SK-N-SH (cell line): ENCODE data around the gene QSOX1. TPM values are rescaled to one million over a fixed set of nuclear protein-coding genes. Genes with fewer than 3 reads are reported as not detected.

Source experiments
- CTCF ChIA-PET: fragments of 300-600, 350-600 bp; formaldehyde crosslinking; extraction: SDS; loops from one replicate; lab custom pipeline; 2021; lab: Yijun Ruan, JAX
- POLR2A ChIA-PET: fragments of 350-600 bp; sonication (Branson Sonifier 250); formaldehyde crosslinking; extraction: SDS; loops from one replicate; lab custom pipeline; 2020; ENCODE audit warnings: antibody characterized with exemption, inconsistent platforms; lab: Yijun Ruan, JAX
- DNase-seq: peaks from one replicate; pipeline ENCODE4 v3.0.0; 2012
- H2AFZ ChIP-seq: fragments of 200-600 bp; sonication (generic); 2 replicates; pipeline ENCODE4 v1.8.1; 2016; ENCODE audit warnings: antibody characterized with exemption, mild to moderate bottlenecking, low read depth
- H3F3A ChIP-seq: fragments of 200-600 bp; sonication (generic); replicated peaks from 2 replicates; pipeline ENCODE3; 2016; ENCODE audit warnings: antibody characterized with exemption, mild to moderate bottlenecking; ENCODE audit not compliant: insufficient read depth
- H3K27ac ChIP-seq, 2 experiments: fragments of 200-500 bp in 1 of 2; fragments of 200-600 bp in 1 of 2; sonication (Bioruptor generic) in 1 of 2; sonication (generic), shearing (Covaris generic) in 1 of 2; 2 replicates each; pipeline versions ENCODE4 v1.5.1 to v1.6.1; 2014 to 2016; ENCODE audit warnings: low read depth in 2 of 2, inconsistent platforms in 1 of 2, low read length in 1 of 2, mild to moderate bottlenecking in 1 of 2, mixed read lengths in 1 of 2
- H3K27me3 ChIP-seq: fragments of 200-600 bp; sonication (generic), shearing (Covaris generic); 2 replicates; pipeline ENCODE4 v1.6.1; 2016; ENCODE audit warnings: mixed run types; ENCODE audit not compliant: insufficient read depth
- H3K36me3 ChIP-seq, 2 experiments: fragments of 200-500 bp in 1 of 2; fragments of 200-600 bp in 1 of 2; sonication (Bioruptor generic) in 1 of 2; sonication (generic) in 1 of 2; replicated peaks in 1 of 2; 2 replicates each; pipeline versions ENCODE3 to v1.5.1; 2014 to 2016; ENCODE audit warnings: low read length in 1 of 2, mild to moderate bottlenecking in 1 of 2; ENCODE audit not compliant: insufficient read depth in 2 of 2, control insufficient read depth in 1 of 2
- H3K4me1 ChIP-seq, 2 experiments: fragments of 200-500 bp in 1 of 2; fragments of 200-600 bp in 1 of 2; sonication (Bioruptor generic) in 1 of 2; sonication (generic), shearing (Covaris generic) in 1 of 2; 2 replicates each; pipeline versions ENCODE4 v1.5.1 to v1.6.1; 2014 to 2016; ENCODE audit warnings: low read depth in 1 of 2, low read length in 1 of 2, mixed run types in 1 of 2; ENCODE audit not compliant: insufficient read depth in 2 of 2, control insufficient read depth in 1 of 2
- H3K4me2 ChIP-seq: fragments of 200-600 bp; sonication (generic), shearing (Covaris generic); 2 replicates; pipeline ENCODE4 v1.6.1; 2017; ENCODE audit warnings: mixed run types
- H3K4me3 ChIP-seq, 2 experiments: fragments of 200-500 bp in 1 of 2; fragments of 200-600 bp in 1 of 2; sonication (Bioruptor generic) in 1 of 2; sonication (generic), shearing (Covaris generic) in 1 of 2; 2 replicates each; pipeline versions ENCODE4 v1.5.1 to v1.8.1; 2014 to 2016; ENCODE audit warnings: low read depth in 2 of 2, inconsistent platforms in 1 of 2, low read length in 1 of 2, mild to moderate bottlenecking in 1 of 2, mixed read lengths in 1 of 2, moderate library complexity in 1 of 2
- H3K79me2 ChIP-seq: fragments of 200-600 bp; sonication (generic); 2 replicates; pipeline ENCODE4 v1.8.1; 2017; ENCODE audit warnings: mild to moderate bottlenecking; ENCODE audit not compliant: insufficient read depth
- H3K9ac ChIP-seq: fragments of 200-600 bp; sonication (generic); 2 replicates; pipeline ENCODE4 v1.6.1; 2017; ENCODE audit warnings: mixed run types
- H3K9me2 ChIP-seq: fragments of 200-600 bp; sonication (generic); 2 replicates; pipeline ENCODE4 v1.6.1; 2017; ENCODE audit warnings: mixed run types
- H3K9me3 ChIP-seq: fragments of 200-600 bp; sonication (generic); 2 replicates; pipeline ENCODE4 v1.6.1; 2017; ENCODE audit warnings: mixed run types, mild to moderate bottlenecking, moderate library complexity
- H4K20me1 ChIP-seq: fragments of 200-600 bp; sonication (generic); 2 replicates; pipeline ENCODE4 v1.6.1; 2017; ENCODE audit warnings: mild to moderate bottlenecking, mixed run types; ENCODE audit not compliant: insufficient read depth
- CHD2 ChIP-seq: fragments of 150-350 bp; IDR thresholded peaks from 2 replicates; pipeline ENCODE4 v1.6.1; 2018; ENCODE audit warnings: low read length; ENCODE audit not compliant: partially characterized antibody
- EZH2phosphoT487 ChIP-seq: fragments of 200-600 bp; sonication (generic); IDR thresholded peaks from 2 replicates; pipeline ENCODE4 v1.6.1; 2017; ENCODE audit warnings: low read depth, mixed run types, mild to moderate bottlenecking, antibody characterized with exemption, moderate library complexity, borderline replicate concordance
- FOXM1 ChIP-seq: IDR thresholded peaks from 2 replicates; pipeline ENCODE4 v1.4.0; 2012; ENCODE audit warnings: low read depth, mild to moderate bottlenecking
- GABPA ChIP-seq: IDR thresholded peaks from 2 replicates; pipeline ENCODE4 v1.4.0; 2012; ENCODE audit warnings: low read depth, mild to moderate bottlenecking
- JUND ChIP-seq: IDR thresholded peaks from 2 replicates; pipeline ENCODE4 v1.4.0; 2012
- NFIC ChIP-seq: IDR thresholded peaks from 2 replicates; pipeline ENCODE4 v1.4.0; 2012; ENCODE audit warnings: borderline replicate concordance
- NRF1 ChIP-seq: IDR thresholded peaks from 2 replicates; pipeline ENCODE4 v1.6.1; 2012; ENCODE audit warnings: low read depth, mild to moderate bottlenecking, low read length
- RCOR1 ChIP-seq: fragments of 150-350 bp; IDR thresholded peaks from 2 replicates; pipeline ENCODE4 v1.6.1; 2017; ENCODE audit warnings: antibody characterized with exemption, low read length
- SIN3A ChIP-seq: IDR thresholded peaks from 2 replicates; pipeline ENCODE4 v1.6.1; 2012; ENCODE audit warnings: low read depth, mild to moderate bottlenecking, low read length, moderate library complexity, borderline replicate concordance
- SMC3 ChIP-seq: IDR thresholded peaks from 2 replicates; pipeline ENCODE4 v1.6.1; 2012; ENCODE audit warnings: low read depth, low read length, improper control_type of control experiment
- TCF12 ChIP-seq: IDR thresholded peaks from 2 replicates; pipeline ENCODE4 v1.4.0; 2012
- YY1 ChIP-seq: IDR thresholded peaks from 2 replicates; pipeline ENCODE4 v1.4.0; 2012; ENCODE audit warnings: low read depth, mild to moderate bottlenecking
- WGBS: methylation state at CpG from one replicate; pipeline ENCODE4 v1.1.6; 2017; ENCODE audit warnings: low lambda C conversion rate; 5-methylcytosine and 5-hydroxymethylcytosine counted together
- polyA plus RNA-seq, 3 experiments: library from polyadenylated mRNA; depleted of rRNA; stranded (reverse); fragments of >200 nt; gene quantifications; 2 replicates each; pipeline ENCODE4 v1.2.3, GENCODE V29; 2012

QSOX1 gene
- polyA plus RNA-seq, 1 of the 3 experiments (the other 2 are of a cell fraction): 359 TPM

- no peak overlapping the region for H3K9ac ChIP-seq
- H3K27ac ChIP-seq: no peak overlapping the region
- no peak for DNase-seq
- no peaks in the 10 kb centered on the region for H3K4me1 ChIP-seq
- no peaks in the 10 kb centered on the region for H3K9me2 ChIP-seq
- H3F3A ChIP-seq: peaks cover 4% of the 10 kb centered on the region
- ChIA-PET CTCF (no interaction called here), POLR2A (no interaction called here)
- H4K20me1 ChIP-seq: no peaks in the 10 kb centered on the region
- H2AFZ ChIP-seq: peak overlapping the region; percentile 30; the same call in 1 of the 2 replicates
- no peaks in the 10 kb centered on the region; the same call in 1 of the 2 replicates for H3K9me3 ChIP-seq
- H3K4me3 ChIP-seq: no peak overlapping the region
- no peak overlapping the region for H3K4me2 ChIP-seq
- H3K27me3 ChIP-seq: no peaks in the 10 kb centered on the region
- H3K79me2 ChIP-seq: no peaks in the 10 kb centered on the region
- no peak for TF ChIP-seq RCOR1
- TF ChIP-seq NRF1: no peak
- 42% methylated on average over 4 of the region's 4 CpGs for WGBS
- no peaks in the 10 kb centered on the region for H3K36me3 ChIP-seq
Measured at GRCh38 chr1:180136331-180136967, 18.2 kb upstream of the QSOX1 start.

GRCh38 chr1:180136968-180137356, 17.7 kb upstream of the QSOX1 start:
- Histone ChIP-seq H3K9me2 (no peaks in the 10 kb centered on the region), H3F3A (peaks cover 4% of the 10 kb centered on the region), H4K20me1 (no peaks in the 10 kb centered on the region), H3K79me2 (no peaks in the 10 kb centered on the region), H3K4me3 (no peak overlapping the region), H3K27me3 (no peaks in the 10 kb centered on the region), H3K36me3 (no peaks in the 10 kb centered on the region), H2AFZ (no peak overlapping the region), H3K9ac (no peak overlapping the region), H3K4me1 (no peaks in the 10 kb centered on the region), H3K4me2 (no peak overlapping the region), H3K27ac (no peak overlapping the region), H3K9me3 (no peaks in the 10 kb centered on the region; the same call in 1 of the 2 replicates)
- CTCF ChIA-PET: no interaction called here
- TF ChIP-seq JUND (no peak), SMC3 (no peak)
- POLR2A ChIA-PET: no interaction called here
- DNase-seq: no peak

GRCh38 chr1:180137776-180138175, 16.9 kb upstream of the QSOX1 start:
- no peak for DNase-seq
- H3K4me3 ChIP-seq: no peak overlapping the region
- no peaks in the 10 kb centered on the region for H3K79me2 ChIP-seq
- H3K9me3 ChIP-seq: no peaks in the 10 kb centered on the region; the same call in 1 of the 2 replicates
- POLR2A ChIA-PET: no interaction called here
- no peaks in the 10 kb centered on the region for H3K27me3 ChIP-seq
- no peaks in the 10 kb centered on the region for H3K9me2 ChIP-seq
- no peak overlapping the region for H3K4me2 ChIP-seq
- no peaks in the 10 kb centered on the region for H4K20me1 ChIP-seq
- peaks cover 4% of the 10 kb centered on the region for H3F3A ChIP-seq
- H3K36me3 ChIP-seq: no peaks in the 10 kb centered on the region
- TF ChIP-seq CHD2 (no peak), JUND (no peak), TCF12 (no peak), SIN3A (no peak), FOXM1 (no peak), NFIC (no peak), NRF1 (no peak), GABPA (no peak), EZH2phosphoT487 (no peak), YY1 (no peak)
- H3K4me1 ChIP-seq: no peaks in the 10 kb centered on the region
- no peak overlapping the region for H3K27ac ChIP-seq
- no peak overlapping the region for H3K9ac ChIP-seq
- H2AFZ ChIP-seq: no peak overlapping the region
- CTCF ChIA-PET: no interaction called here
- 5% methylated on average over 2 of the region's 2 CpGs for WGBS
